GM18517 (cell line): Measurements from ENCODE around the gene ELP5.
A peak's percentile ranks its signal among the peaks of the same experiment; 100 is the strongest.

Source experiments
- ATAC-seq: cut with Tn5 transposase; IDR thresholded peaks from one replicate; pipeline ENCODE4 v1.9.1; 2021; ENCODE audit warnings: mild to moderate bottlenecking, moderate library complexity; ENCODE audit not compliant: unreplicated experiment

The ELP5 gene

GRCh38 chr17:7252176-7253043, at the start of gene ELP5:
Gene ELP5 (plus strand): TSS chr17:7252215. CDS start chr17:7252551, 336 bp downstream.
- ATAC-seq: peak; percentile 48

- ATAC-seq: no peak
Measured at GRCh38 chr17:7203391-7203790, 48.6 kb upstream of the ELP5 start.

GRCh38 chr17:7204336-7204735, 47.7 kb upstream of the ELP5 start:
- ATAC-seq: no peak

GRCh38 chr17:7204828-7205461, 47.1 kb upstream of the ELP5 start:
- peak; percentile 70 for ATAC-seq

- ATAC-seq: no peak
Measured at GRCh38 chr17:7205561-7205960, 46.5 kb upstream of the ELP5 start.

- no peak for ATAC-seq
Measured at GRCh38 chr17:7207120-7208001, 44.7 kb upstream of the ELP5 start.

GRCh38 chr17:7208027-7208571, 43.9 kb upstream of the ELP5 start:
- ATAC-seq: no peak

- no peak for ATAC-seq
Measured at GRCh38 chr17:7208754-7209460, 43.1 kb upstream of the ELP5 start.

- no peak for ATAC-seq
Measured at GRCh38 chr17:7211491-7212273, 40.3 kb upstream of the ELP5 start.

- no peak for ATAC-seq
Measured at GRCh38 chr17:7213895-7214299, 38.1 kb upstream of the ELP5 start.

GRCh38 chr17:7214300-7215135, 37.5 kb upstream of the ELP5 start:
- ATAC-seq: peak; percentile 72

GRCh38 chr17:7215136-7215638, 36.8 kb upstream of the ELP5 start:
- no peak for ATAC-seq

GRCh38 chr17:7215652-7216180, 36.3 kb upstream of the ELP5 start:
- ATAC-seq: no peak

- no peak for ATAC-seq
Measured at GRCh38 chr17:7216242-7217112, 35.5 kb upstream of the ELP5 start.

- no peak for ATAC-seq
Measured at GRCh38 chr17:7217113-7217987, 34.7 kb upstream of the ELP5 start.

GRCh38 chr17:7218166-7218565, 33.8 kb upstream of the ELP5 start:
- no peak for ATAC-seq
